ENCODE data around the gene ITPKC. TPM values are rescaled to one million over a fixed set of nuclear protein-coding genes. Genes with fewer than 3 reads are reported as not detected.
A peak's percentile ranks its signal among the peaks of the same experiment; 100 is the strongest.
"Not testable (repeated sequence)": the region's sequence is repeated elsewhere in the genome, so short reads cannot be mapped to it uniquely, and the experiment has no call there.

Gene ITPKC
- total RNA-seq, 2 donors from 2014 or later, result 12.4 to 17.6 TPM

DNA sequence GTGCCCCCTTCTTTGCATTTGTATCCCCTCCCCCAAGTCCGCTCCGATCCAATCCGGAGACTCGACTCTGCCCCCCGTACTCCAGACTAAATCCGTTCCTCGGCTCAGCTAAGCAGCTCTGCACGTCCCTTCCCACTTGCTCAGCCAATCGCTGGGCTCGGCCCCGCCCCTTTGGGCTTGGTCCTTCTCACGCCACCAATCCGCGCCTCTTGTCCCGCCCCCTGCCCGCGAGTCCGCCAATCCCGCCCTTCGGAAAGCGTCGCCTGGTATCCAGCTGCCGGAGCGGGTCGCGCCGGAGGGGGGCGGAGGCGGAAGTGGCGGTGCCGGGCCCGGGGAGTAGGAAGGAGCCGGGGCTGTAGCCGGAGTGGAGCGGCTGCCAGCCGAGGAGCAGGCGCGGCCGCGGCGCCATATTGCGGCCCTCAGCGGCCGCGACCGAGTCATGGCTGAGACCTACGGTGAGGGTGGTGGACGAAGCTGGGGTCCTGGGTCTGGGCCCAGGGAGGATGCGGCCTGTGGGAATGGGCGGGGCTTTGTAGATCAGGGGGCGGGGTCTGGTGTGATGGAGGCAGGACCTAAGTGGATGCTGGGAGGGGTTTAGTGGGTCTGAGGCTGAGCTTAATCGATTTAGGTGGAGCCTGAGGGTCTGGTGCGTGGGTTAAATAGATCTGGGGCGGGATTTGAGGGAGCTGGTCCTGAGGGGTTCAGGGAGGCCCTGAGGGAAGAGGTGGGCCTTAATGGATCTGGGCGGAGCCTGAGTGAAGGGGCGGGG is 61.2 kb downstream of the ITPKC start, which contains the start of gene RAB4B:
RAB4B (plus strand) TSS at position 311 of the 769 bp plus-strand sequence; CDS start at position 440, 129 bp downstream.
- ATAC-seq (peak; percentile 95 to 97), DNase-seq (peak; percentile 100)
- intact Hi-C loops (cut with DNase I), result no loop called here

DNA sequence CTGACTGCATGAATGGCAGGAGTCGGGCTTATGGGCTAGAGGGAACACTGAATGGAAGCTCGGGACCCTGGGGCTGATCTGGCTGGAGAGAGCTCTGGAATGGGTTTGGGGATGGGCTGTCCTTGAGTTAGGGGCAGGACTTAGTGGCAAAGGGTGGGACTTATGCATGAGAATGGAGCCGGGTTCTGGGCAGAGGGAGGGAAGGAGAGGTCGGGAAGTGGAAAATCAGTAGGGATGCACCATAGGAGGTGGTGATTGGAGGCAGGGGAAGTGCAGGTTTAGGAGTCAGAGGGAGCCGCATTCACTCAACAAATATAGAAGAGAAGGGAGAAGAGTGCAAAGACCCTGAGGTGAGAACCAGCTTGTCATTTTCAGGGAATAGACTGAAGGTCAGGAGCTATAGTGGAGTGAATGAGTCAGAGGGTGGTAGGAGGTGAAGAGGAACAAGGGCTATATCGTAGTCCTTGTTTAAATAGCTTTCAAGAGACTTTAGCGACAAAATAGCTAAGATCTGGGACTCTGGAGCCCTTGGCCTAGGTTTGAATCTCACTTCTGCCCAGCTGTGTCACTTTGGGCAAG is 61.9 kb downstream of the ITPKC start:
- intact Hi-C loops (cut with DNase I), result no loop called here
- no peak for DNase-seq

DNA sequence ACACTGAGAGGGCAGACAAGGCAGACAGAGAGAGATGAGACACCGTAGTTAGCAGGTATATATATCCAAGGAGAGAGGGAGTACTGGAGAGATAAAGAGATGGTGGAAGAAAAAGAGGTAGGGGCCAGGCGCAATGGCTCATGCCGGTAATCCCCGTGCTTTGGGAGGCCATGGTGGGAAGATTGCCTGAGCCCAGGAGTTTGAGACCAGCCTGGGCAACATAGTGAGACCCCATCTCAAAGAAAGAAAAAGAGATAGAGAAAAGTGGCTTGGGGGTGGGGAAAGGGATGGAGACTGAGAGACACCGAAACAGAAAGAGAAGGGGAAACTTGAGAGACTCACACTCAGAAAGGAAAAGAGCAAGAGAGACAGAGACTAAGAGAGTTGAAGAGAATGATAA is 63.7 kb downstream of the ITPKC start:
- no peak for ATAC-seq
- DNase-seq, result no peak
- intact Hi-C loops (cut with DNase I), result no loop called here

More for the DNA sequence above, 61.9 kb downstream of the ITPKC start:
- ATAC-seq, result no peak

DNA sequence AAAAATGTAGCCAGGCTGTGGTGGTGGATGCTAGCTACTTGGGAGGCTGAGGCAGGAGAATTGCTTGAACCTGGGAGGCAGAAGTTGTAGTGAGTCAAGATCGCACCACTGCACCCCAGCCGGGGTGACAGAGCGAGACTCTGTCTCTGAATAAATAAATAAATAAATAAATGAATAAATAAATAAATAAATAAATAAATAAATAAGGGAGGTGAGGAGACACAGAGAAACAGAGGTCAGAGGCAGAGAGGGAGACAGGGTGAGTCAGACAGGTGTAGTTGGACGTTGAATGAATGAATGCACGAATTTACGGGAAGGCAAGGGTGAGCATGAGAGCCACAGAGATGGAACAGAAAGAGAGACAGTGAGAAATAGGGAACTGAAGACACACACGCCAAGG is 64.2 kb downstream of the ITPKC start:
- no peak for DNase-seq
- intact Hi-C loops (cut with DNase I), result no loop called here
- ATAC-seq, result no peak

DNA sequence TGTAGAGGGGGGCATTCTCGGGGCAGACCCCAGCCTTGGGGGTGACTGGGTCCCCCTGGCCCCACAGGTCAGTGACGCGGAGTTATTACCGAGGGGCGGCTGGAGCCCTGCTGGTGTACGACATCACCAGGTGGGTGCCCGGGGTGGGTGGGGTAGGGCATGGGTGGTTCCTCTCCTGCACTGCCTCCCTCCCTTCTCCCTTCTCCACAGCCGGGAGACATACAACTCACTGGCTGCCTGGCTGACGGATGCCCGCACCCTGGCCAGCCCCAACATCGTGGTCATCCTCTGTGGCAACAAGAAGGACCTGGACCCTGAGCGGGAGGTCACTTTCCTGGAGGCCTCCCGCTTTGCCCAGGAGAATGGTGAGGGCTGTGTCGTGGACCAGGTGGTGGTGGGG is 66.8 kb downstream of the ITPKC start:
- DNase-seq, result no peak
- intact Hi-C loops (cut with DNase I), result no loop called here
- no peak for ATAC-seq

DNA sequence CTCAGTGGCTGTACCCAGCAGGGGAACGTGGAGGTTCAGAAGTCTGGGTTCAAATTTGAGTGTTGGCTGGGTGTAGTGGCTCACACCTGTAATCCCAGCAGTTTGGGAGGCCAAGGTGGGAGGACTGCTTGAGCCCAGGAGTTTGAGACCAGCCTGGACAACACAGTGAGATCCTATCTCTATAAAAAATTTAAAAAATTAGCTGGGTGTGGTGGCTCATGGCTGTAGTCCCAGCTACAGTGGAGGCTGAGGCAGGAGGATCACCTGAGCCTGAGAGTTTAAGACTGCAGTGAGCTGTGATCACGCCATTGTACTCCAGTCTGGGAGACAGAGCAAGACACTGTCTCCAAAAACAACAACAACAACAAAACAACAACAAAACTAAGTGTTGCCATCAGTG is 67.2 kb downstream of the ITPKC start:
- intact Hi-C loops (cut with DNase I); ATAC-seq; DNase-seq: not testable (repeated sequence)

DNA sequence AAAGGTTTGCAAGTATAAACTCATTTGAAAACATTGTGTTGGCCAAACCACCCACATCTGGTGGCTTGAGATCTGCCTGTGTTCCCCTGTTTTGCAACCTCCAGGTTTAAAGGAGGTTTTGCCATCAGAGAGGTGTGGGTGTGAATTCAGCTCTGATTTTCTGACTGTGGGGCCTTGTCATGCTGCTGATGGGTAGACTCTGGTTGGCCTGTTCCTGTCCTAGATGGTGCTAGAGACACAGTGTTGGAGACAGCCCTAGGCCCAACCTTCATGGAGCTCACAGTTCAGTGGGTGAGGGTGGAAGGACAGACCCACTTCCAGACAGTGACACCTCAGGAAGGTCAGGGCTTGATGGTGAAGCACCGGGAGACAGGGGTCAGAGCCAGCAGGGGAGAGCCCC is 68.6 kb downstream of the ITPKC start:
- DNase-seq (no peak), ATAC-seq (no peak)
- intact Hi-C loops (cut with DNase I), result no loop called here

DNA sequence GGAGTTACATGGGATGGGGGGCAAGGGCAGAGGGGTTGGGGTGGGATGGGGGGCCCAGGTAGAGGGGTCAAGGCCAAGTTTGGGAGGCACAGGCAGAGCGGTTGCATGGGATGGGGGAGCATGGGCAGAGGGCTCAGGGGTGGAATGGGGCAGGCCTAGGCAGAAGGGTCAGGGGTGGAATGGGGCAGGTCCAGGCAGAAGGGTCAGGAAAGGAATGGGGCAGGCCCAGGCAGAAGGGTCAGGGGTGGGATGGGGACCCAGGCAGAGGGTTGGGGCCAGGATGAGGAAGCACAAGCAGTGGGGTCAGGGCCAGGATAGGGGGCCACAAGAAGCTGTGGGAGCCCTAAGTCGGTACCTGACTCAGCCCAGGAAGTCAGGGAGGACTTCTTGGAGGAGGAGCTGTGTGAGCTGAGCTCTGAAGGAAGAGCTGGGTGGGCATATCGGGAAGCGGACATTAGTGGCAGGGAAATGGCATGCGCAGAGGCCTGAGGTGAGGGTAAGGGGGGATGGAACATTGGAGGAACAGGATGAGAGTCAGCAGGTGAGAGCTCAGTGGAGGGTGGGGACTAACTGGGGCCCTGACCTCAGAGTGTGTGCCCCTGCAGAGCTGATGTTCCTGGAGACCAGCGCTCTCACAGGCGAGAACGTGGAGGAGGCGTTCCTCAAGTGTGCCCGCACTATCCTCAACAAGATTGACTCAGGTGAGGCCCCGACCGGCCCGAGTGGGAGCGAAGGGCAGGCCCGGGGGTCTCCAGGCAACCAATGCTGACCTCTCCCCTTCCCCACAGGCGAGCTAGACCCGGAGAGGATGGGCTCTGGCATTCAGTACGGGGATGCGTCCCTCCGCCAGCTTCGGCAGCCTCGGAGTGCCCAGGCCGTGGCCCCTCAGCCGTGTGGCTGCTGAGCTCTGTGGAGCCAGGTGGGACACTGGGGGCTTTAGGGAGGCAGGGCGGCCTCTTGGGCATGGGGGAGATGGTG is 69.4 kb downstream of the ITPKC start:
- DNase-seq (no peak), ATAC-seq (no peak)
- intact Hi-C loops (cut with DNase I), result no loop called here

Other genes with a start within 250 kb of the ITPKC start
- 10 to 100 TPM; 23.5 to 24.4 TPM for gene SHKBP1, start 140.2 kb upstream of the ITPKC start, total RNA-seq
- gene LTBP4, start 115.7 kb upstream of the ITPKC start, total RNA-seq, result 100 to 1,000 TPM; 272 to 361 TPM
- gene NUMBL, start 26.5 kb upstream of the ITPKC start, total RNA-seq, result 10 to 100 TPM; 17.6 to 24.6 TPM
- 10 to 100 TPM; 20.1 to 32.0 TPM for gene COQ8B, start 226 bp upstream of the ITPKC start, total RNA-seq
- 1 to 10 TPM; 4.2 to 6.2 TPM for gene ACTMAP, start 33.4 kb downstream of the ITPKC start, total RNA-seq
- 10 to 100 TPM; 23.1 to 34.9 TPM for gene SNRPA, start 34.1 kb downstream of the ITPKC start, total RNA-seq
- gene MIA, start 58.4 kb downstream of the ITPKC start, total RNA-seq, result 1 to 10 TPM in 1 of 2 donors, under 1 TPM in 1; 0.97 to 1.8 TPM
- gene RAB4B, start 61.1 kb downstream of the ITPKC start, total RNA-seq, result 10 to 100 TPM; 15.9 to 17.5 TPM
- 10 to 100 TPM; 66.7 to 67.5 TPM for gene EGLN2, start 82.1 kb downstream of the ITPKC start, total RNA-seq
- gene CYP2A6, start 133.3 kb downstream of the ITPKC start, total RNA-seq, result not detected
- gene CYP2A7, start 165.1 kb downstream of the ITPKC start, total RNA-seq, result not detected

Data from left cardiac atrium (tissue), 4 donors.